PC-9 (cell line): ENCODE data around the gene TIFAB. TPM values are rescaled to one million over a fixed set of nuclear protein-coding genes. Genes with fewer than 3 reads are reported as not detected.

Experiments used
- BruUV-seq: library from RNA; stranded (reverse); fragments of 400-500 nt; replicated peaks from 2 replicates; lab custom pipeline; 2021; lab: Mats Ljungman, UMichigan
- CTCF ChIA-PET: fragments of 300-600 bp; sonication (Branson Sonifier 250); formaldehyde crosslinking; loops from one replicate; lab custom pipeline; 2022; ENCODE audit warnings: antibody characterized with exemption; lab: Charles Lee
- POLR2A ChIA-PET: fragments of 300-600 bp; sonication (Branson Sonifier 250); formaldehyde crosslinking; loops from one replicate; lab custom pipeline; 2022; ENCODE audit warnings: antibody characterized with exemption; ENCODE audit not compliant: unreplicated experiment; lab: Charles Lee
- DNase-seq, 2 experiments: peaks; one replicate each; pipeline versions ENCODE4 v3.0.0 to v3.0.0-alpha.2; 2015 to 2022; ENCODE audit warnings: mixed read lengths in 1 of 2
- H2AFZ ChIP-seq: fragments of 200-600 bp; sonication (generic); 2 replicates; pipeline ENCODE4 v1.8.1; 2017; ENCODE audit warnings: antibody characterized with exemption
- H3F3A ChIP-seq: fragments of 200-600 bp; sonication (generic); 2 replicates; pipeline ENCODE4 v1.8.1; 2017; ENCODE audit warnings: antibody characterized with exemption, mild to moderate bottlenecking, low read depth; ENCODE audit not compliant: insufficient read depth
- H3K27ac ChIP-seq: fragments of 200-600 bp; sonication (generic); 2 replicates; pipeline ENCODE4 v1.6.1; 2016; ENCODE audit warnings: mixed run types
- H3K27me3 ChIP-seq: fragments of 200-600 bp; sonication (generic); 2 replicates; pipeline ENCODE4 v1.6.1; 2016; ENCODE audit warnings: low read depth, mixed run types; ENCODE audit not compliant: insufficient read depth
- H3K36me3 ChIP-seq: fragments of 200-600 bp; sonication (generic); 2 replicates; pipeline ENCODE4 v1.6.1; 2016; ENCODE audit warnings: low read depth, mixed run types
- H3K4me1 ChIP-seq: fragments of 200-600 bp; sonication (generic); replicated peaks from 2 replicates; pipeline ENCODE4 v1.6.1; 2016; ENCODE audit warnings: mixed run types; ENCODE audit not compliant: insufficient read depth
- H3K4me2 ChIP-seq: fragments of 200-600 bp; sonication (generic); 2 replicates; pipeline ENCODE4 v1.6.1; 2017; ENCODE audit warnings: mixed run types
- H3K4me3 ChIP-seq: fragments of 200-600 bp; sonication (generic); 2 replicates; pipeline ENCODE4 v1.6.1; 2016; ENCODE audit warnings: mixed run types
- H3K79me2 ChIP-seq: fragments of 200-600 bp; sonication (generic); 2 replicates; pipeline ENCODE4 v1.6.1; 2017; ENCODE audit warnings: low read depth, mixed run types
- H3K9me2 ChIP-seq: fragments of 200-600 bp; sonication (generic); 2 replicates; pipeline ENCODE4 v1.8.1; 2017; ENCODE audit warnings: mild to moderate bottlenecking; ENCODE audit not compliant: insufficient read depth
- H3K9me3 ChIP-seq: fragments of 200-600 bp; sonication (generic); 2 replicates; pipeline ENCODE4 v1.8.1; 2016; ENCODE audit warnings: low read depth; ENCODE audit not compliant: insufficient read depth
- H4K20me1 ChIP-seq: fragments of 200-600 bp; sonication (generic); 2 replicates; pipeline ENCODE4 v1.8.1; 2017; ENCODE audit not compliant: insufficient read depth
- CTCF ChIP-seq: fragments of 200-600 bp; sonication (generic); conservative IDR thresholded peaks from 2 replicates; pipeline ENCODE4 v1.6.1; 2017; ENCODE audit warnings: mixed run types, antibody characterized with exemption, mild to moderate bottlenecking, moderate library complexity
- EZH2 ChIP-seq: fragments of 200-600 bp; sonication (generic); IDR thresholded peaks from 2 replicates; pipeline ENCODE4 v1.8.0; 2017; ENCODE audit warnings: antibody characterized with exemption, low read depth
- intact Hi-C: fragments of 100-400 bp; cut with micrococcal nuclease; formaldehyde crosslinking; loops from one replicate; pipeline ENCODE4 v1.10.0; 2022; ENCODE audit not compliant: unreplicated experiment
- total RNA-seq: library from RNA; stranded (reverse); gene quantifications from 2 replicates; pipeline ENCODE4 v1.2.3, GENCODE V29; 2021

The TIFAB gene
- total RNA-seq, 1 experiment from 2014 or later: not detected

GRCh38 chr5:135483254-135483653 lies 31.1 kb upstream of the TIFAB start:
- Histone ChIP-seq H3K36me3 (no peaks in the 10 kb centered on the region), H3K27ac (no peak overlapping the region), H3K9me2 (no peaks in the 10 kb centered on the region), H3K79me2 (no peaks in the 10 kb centered on the region), H3F3A (no peaks in the 10 kb centered on the region), H3K27me3 (peaks cover 59% of the 10 kb centered on the region), H3K4me1 (no peaks in the 10 kb centered on the region), H3K4me2 (no peak overlapping the region), H3K4me3 (no peak overlapping the region), H3K9me3 (no peaks in the 10 kb centered on the region), H2AFZ (no peak overlapping the region), H4K20me1 (no peaks in the 10 kb centered on the region)
- no peak for DNase-seq
- POLR2A ChIA-PET: no interaction called here
- CTCF ChIA-PET: no interaction called here
- intact Hi-C loops: no loop called here
- no TSS peak for BruUV-seq
- TF ChIP-seq CTCF: no peak
- no peak for TF ChIP-seq EZH2

GRCh38 chr5:135482381-135482933 lies 30.3 kb upstream of the TIFAB start:
- POLR2A ChIA-PET: no interaction called here
- intact Hi-C loops: no loop called here
- Histone ChIP-seq H3K9me2 (no peaks in the 10 kb centered on the region), H3K27me3 (peaks cover 59% of the 10 kb centered on the region), H3K4me2 (no peak overlapping the region), H2AFZ (no peak overlapping the region), H4K20me1 (no peaks in the 10 kb centered on the region), H3K79me2 (no peaks in the 10 kb centered on the region), H3K4me1 (no peaks in the 10 kb centered on the region), H3K27ac (no peak overlapping the region), H3F3A (no peaks in the 10 kb centered on the region), H3K4me3 (no peak overlapping the region), H3K9me3 (no peaks in the 10 kb centered on the region), H3K36me3 (no peaks in the 10 kb centered on the region)
- no TSS peak for BruUV-seq
- DNase-seq: no peak
- CTCF ChIA-PET: no interaction called here
- TF ChIP-seq CTCF (no peak), EZH2 (no peak)

GRCh38 chr5:135481909-135482311 lies 29.8 kb upstream of the TIFAB start:
- POLR2A ChIA-PET: no interaction called here
- H3K36me3 ChIP-seq: no peaks in the 10 kb centered on the region
- no peaks in the 10 kb centered on the region for H3K4me1 ChIP-seq
- CTCF ChIA-PET: no interaction called here
- no peaks in the 10 kb centered on the region for H3K79me2 ChIP-seq
- intact Hi-C loops: no loop called here
- no peak overlapping the region for H3K4me2 ChIP-seq
- H3K9me3 ChIP-seq: no peaks in the 10 kb centered on the region
- BruUV-seq: no TSS peak
- no peak for DNase-seq
- H2AFZ ChIP-seq: no peak overlapping the region
- no peaks in the 10 kb centered on the region for H4K20me1 ChIP-seq
- TF ChIP-seq EZH2 (no peak), CTCF (no peak)
- no peaks in the 10 kb centered on the region for H3F3A ChIP-seq
- no peak overlapping the region for H3K4me3 ChIP-seq
- H3K27me3 ChIP-seq: peaks cover 56% of the 10 kb centered on the region
- H3K9me2 ChIP-seq: no peaks in the 10 kb centered on the region
- H3K27ac ChIP-seq: no peak overlapping the region
